Measurements from ENCODE around the gene IFI27.
"Not testable (repeated sequence)": the region's sequence is repeated elsewhere in the genome, so short reads cannot be mapped to it uniquely, and the experiment has no call there.

Gene IFI27

GRCh38 chr14:94152676-94153075 is 42.1 kb downstream of the IFI27 start:
- no peak for DNase-seq (ENCODE audit: low spot score)

GRCh38 chr14:94153750-94154342 is 43.3 kb downstream of the IFI27 start:
- DNase-seq (ENCODE audit: low spot score): no peak

GRCh38 chr14:94156143-94156542 is 45.6 kb downstream of the IFI27 start:
- DNase-seq (ENCODE audit: low spot score): not testable (repeated sequence)

DNA sequence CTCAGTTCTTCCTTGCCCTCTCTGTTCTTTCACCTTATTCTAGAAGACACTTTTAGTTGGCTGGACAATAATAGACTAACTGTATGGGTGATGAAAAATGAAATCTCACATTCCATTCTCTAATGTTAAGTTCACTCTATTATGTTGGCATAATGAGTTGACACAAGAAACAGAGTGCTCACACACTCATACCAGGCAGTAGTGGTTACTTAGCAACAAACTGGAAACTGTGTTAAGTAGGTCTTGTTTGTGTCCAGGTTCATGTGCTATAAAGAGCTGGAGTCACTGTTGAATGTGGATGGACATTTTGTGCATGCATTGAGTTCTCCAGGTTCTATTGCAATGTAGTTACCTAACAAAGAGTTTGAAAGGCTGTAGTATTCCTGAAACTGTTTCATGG is 46.7 kb downstream of the IFI27 start:
- DNase-seq (ENCODE audit: low spot score): no peak

DNA sequence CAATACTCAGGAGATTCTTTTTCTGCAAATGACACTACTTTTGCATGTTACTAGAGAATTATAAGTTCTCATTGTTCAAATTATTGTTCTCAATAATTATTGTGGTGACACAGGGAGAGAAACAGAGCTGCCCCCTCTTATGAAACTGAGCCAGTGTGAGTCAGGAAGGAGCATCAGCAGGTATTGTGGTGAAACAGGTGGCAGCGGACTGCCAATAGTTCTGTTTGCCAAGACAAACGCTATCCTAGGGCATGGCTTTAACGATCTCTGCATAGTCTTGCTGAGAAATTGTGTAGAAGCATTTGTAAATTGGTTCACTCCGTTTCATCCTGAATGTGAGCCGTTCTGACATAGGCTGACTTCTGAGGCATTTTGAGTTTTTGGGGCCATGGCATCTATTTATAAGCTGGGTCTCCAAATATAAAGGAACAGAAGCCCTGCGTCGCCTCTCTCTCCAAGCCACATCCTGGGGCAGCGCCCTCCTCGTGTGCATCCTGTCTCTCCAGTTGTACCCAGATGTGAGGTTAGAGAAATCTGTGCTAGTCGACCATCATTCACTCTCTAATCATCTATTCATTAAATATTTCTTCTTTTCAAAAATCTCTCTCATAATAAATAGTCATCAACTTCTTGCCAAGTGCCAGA is 47.8 kb downstream of the IFI27 start:
- no peak for DNase-seq (ENCODE audit: low spot score)

DNA sequence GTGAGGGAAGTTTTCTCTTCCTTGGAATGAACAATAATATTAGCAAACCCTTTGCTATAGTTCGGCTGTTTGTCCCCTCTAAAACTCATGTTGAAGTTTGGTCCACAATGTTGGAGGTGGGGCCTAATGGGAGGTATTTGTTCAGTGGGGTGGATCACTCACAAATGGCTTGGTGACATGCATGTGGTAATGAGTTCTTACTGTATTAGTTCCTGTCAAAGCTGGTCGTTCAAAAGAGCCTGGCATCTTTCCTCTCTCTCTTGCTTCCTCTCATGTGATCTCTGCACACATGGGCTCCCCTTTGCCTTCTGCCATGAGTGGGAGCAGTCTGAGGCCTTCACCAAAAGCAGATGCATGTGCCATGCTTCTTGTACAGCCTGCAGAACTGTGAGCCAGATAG is 50.5 kb downstream of the IFI27 start:
- DNase-seq (ENCODE audit: low spot score): no peak

DNA sequence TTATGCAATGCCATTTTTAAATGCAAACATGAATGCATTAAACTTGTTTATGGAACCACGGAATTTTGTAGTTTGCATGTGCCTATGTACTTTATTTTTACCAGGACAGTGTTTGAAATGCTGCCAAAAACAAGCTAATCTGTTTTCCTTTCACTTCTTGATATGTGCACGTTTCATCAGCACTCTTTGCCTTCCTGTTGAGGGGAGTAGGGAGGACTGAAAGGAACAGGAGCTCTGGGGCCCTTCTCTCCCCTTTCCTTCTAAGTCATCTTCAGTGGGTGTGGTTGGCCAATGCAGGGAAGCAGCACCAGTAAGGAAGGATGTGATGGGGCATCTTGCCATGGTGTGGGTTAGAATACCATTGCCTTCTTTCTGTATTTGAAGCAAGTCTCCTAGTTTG is 51.4 kb downstream of the IFI27 start:
- DNase-seq (ENCODE audit: low spot score): no peak

DNA sequence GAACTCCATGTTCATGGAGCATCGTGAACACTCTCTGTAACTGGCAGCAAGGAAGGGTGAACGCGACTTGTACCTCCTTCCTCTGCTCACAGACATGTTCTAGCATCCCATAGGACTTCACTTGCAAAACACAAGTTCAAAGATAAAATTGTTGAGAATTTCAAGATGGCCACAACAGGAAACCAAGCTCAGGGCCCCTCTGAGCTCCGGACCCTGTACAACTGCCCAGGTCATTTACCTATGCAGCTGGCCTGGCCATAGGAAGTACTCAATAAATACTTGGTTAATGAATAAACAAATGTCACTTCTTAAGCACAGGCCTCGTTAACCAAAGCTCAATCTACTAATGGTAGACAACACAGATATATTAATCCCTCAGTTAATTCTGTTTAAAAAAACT is 51.9 kb downstream of the IFI27 start:
- DNase-seq (ENCODE audit: low spot score): no peak

DNA sequence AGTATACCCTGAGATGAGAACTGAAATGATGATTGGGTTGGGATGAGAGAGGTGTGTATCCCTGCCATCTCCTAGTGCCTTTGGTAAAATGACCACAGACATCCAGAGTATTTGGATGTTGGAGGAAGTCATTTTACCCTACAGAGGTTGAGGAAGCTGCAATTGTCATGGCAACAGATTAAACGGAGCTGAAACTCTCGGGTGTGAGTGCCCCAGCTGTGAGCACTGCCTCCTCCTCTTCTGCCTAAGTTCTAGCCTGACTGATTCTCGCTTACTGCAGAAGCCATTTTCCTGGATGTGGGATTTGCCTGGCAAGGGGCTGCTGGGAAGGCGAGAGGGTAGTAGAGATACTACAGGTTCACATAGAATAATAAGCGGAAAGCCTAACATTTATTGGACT is 53.3 kb downstream of the IFI27 start:
- DNase-seq (ENCODE audit: low spot score): no peak

GRCh38 chr14:94164685-94165431 is 54.3 kb downstream of the IFI27 start:
- peak; percentile 75 for DNase-seq (ENCODE audit: low spot score)

- no peak for DNase-seq (ENCODE audit: low spot score)
Measured at GRCh38 chr14:94165744-94166143, 55.2 kb downstream of the IFI27 start.

Data from Ammon's horn (tissue), 1 donor.